Measurements from ENCODE around the gene SPDYE3.
"Not testable (repeated sequence)": the region's sequence is repeated elsewhere in the genome, so short reads cannot be mapped to it uniquely, and the experiment has no call there.

Gene SPDYE3, protein sequence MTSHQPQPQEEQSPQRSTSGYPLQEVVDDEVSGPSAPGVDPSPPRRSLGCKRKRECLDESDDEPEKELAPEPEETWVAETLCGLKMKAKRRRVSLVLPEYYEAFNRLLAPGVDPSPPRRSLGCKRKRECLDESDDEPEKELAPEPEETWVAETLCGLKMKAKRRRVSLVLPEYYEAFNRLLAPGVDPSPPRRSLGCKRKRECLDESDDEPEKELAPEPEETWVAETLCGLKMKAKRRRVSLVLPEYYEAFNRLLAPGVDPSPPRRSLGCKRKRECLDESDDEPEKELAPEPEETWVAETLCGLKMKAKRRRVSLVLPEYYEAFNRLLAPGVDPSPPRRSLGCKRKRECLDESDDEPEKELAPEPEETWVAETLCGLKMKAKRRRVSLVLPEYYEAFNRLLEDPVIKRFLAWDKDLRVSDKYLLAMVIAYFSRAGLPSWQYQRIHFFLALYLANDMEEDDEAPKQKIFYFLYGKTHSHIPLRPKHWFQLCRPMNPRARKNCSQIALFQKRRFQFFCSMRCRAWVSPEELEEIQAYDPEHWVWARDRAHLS

DNA sequence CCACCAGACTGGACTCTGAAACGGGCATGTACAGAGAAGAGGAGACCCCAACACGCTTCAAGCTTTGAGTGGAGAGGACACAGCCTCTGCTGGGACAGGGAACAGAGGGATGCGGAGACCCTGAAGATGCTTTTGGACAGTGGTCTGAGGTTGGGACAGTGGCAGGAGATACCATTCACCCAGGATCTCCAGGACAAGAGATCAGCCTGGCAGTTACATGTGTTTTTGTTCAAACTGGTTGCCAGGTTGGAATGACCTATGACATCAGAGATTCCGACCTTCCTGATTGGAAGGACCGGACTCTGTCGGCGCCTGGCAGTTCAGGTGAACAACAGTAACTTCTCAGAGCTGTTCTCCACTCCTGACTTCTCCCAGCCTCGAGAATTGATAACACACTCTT is at the start of gene SPDYE3:
TSS of gene SPDYE3 (plus strand) at position 301 of the 400 bp plus-strand sequence. CDS start 184 bp downstream, outside the sequence.
- DNase-seq (ENCODE audit: low spot score), result not testable (repeated sequence)

DNA sequence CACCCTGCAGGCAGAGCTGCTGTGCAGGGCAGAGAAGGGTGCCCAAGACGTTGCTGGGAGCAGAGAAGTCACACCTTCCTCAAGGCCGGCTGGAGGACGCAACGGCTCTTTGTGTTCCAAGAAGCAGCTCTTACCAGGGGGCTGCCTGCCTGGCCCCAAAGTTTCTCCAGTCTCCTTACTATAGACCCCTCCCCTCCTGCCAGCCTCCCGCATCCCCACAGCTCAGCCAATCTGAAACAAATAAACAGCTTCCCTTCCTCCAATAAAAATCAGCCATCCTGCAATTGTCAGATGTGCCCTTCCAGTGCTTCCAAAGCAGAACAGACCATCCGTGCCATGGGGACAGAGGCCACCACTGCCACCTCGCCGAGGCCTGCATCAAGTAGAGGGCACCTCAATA is 47.5 kb upstream of the SPDYE3 start:
- DNase-seq (ENCODE audit: low spot score), result not testable (repeated sequence)

DNA sequence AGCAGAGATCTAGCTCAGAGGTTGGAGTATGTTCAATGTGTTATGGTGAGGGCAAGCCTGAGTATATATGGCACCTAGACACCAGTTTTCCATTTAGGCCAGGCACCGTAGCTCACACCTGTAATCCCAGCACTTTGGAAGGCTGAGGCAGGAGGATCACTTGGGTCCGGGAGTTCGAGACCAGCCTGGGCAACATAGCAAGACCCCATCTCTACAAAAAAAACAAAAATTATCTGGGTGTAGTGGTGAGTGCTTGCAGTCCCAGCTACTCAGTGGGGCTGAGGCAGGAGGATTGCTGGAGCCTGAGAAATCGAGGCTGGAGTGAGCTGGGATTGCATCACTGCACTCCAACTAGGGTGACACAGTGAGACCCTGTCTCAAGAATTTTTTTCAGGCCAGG is 44.6 kb upstream of the SPDYE3 start:
- DNase-seq (ENCODE audit: low spot score), result not testable (repeated sequence)

DNA sequence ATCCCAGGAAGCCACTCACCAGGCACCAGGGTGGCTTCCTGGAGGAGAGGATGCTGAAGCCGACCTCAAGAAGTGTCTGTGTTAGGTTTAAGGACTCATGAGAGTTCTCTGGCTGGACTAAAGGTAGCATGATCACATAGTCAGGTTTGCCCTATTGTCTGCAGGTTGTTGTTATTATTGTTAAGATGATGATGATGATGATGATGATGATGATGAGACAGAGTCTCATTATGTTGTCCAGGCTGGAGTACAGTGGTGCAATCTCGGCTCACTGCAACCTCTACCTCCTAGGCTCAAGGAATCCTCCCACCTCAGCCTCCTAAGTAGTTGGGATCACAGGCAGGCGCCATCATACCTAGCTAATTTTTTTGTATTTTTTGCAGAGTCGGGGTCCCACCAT is 43.3 kb upstream of the SPDYE3 start:
- DNase-seq (ENCODE audit: low spot score), result not testable (repeated sequence)

DNA sequence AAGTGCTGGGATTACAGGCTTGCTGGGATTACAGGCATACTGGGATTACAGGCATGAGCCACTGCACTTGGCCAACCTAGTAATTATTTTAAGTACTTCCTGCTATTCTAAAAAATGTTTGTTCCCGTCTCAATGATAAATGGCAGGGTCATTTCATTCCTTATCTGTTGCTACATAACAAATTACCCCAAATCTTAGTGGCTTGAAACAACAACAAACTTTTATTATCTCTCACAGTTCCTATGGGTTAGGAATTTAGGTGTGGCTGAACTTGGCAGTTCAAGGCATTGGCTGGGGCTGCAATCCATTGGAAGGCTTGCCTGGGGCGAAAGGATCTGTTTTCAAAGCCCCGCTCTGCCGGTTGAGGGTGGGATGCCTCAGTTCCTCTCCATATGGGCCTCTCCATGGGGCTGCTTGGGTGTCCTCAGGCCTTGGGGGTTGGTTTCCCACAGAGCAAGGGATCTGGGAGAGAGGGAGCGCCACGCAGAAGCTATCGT is 42.8 kb upstream of the SPDYE3 start:
- not testable (repeated sequence) for DNase-seq (ENCODE audit: low spot score)

DNA sequence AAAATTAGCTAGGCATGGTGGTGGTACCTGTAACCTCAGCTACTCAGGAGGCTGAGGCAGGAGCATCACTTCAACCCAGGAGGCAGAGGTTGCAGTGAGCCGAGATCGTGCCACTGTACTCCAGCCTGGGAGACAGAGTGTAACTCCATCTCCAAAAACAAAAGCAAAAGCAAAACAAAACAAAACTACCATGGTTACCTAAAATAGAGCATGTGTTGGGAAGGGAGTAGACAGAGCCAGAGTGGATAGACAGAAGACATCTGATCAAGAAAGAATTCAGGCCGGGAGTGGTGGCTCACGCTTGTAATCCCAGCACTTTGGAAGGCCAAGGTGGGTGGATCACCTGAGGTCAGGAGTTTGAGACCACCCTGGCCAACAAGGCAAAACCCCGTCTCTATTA is 41.7 kb upstream of the SPDYE3 start:
- DNase-seq (ENCODE audit: low spot score), result not testable (repeated sequence)

DNA sequence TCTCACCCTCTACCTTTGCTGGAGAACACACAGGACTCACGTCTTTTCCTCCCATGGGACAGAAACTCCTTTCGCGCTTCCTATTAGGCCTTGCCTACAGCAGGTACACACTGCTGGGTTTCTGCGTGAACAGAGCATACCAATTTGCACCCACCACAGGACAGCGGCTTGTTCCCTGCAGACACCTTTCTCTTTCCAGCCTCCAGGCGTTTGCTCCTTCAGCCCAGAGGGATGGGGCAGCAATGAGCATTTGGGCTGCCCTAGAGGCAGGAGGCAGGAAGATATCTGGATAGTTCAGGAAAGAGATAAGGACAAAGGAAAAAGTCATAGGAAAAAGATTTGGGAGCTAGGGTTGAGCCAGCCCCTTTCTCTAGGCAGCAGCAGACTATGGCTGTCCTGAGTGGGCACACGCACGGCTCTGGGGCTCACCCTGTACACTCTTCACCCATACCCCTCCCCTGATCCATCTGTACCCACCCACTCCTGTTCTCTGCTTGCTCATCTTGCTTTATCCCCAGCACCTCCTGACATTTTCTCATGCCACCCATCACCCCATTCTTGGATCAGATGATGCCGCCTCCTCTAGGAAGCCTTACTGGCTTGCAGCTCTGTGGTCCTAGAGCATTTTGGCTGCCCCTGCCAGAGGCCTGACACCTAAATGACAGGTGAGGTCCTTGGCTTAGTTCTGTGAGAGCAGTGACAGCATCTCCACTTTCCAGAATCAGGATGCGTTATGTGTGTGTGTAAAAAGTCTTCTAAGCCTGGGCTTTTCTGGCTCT is 40.7 kb upstream of the SPDYE3 start:
- DNase-seq (ENCODE audit: low spot score), result no peak

DNA sequence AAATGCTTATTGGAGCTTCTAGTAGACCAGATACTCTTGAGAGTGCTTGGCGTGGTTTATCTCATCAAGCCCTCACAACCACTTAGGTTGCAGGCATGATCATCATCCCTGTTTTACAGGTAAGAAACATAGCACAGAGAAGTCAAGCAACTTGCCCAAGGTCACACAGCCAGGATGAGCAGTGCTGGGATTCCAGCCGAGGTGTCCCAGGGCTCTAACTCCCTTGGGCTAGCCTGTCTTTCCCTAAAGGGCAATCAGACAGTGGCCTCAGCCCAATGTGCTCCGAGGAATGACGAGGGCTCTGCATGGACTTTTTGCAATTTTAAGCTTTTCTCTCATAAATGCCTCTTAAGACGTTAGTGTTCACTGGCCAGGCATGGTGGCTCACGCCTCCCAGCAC is 39.9 kb upstream of the SPDYE3 start:
- DNase-seq (ENCODE audit: low spot score), result no peak

DNA sequence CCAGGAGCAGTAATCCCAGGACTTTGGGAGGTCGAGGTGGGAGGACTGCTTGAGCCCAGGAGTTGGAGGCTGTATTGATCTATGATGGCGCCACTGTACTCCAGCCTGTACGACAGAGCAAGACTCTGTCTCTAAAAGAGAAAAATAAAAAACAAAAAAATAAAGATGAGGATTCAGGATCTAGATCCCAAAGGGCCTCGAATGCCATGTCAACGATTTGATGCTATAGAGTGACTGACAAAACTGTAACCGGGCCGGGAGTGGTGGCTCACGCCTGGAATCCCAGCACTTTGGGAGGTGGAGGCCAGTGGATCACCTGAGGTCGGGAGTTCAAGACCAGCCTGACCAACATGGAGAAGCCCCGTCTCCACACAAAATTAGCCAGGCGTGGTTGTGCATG is 38.6 kb upstream of the SPDYE3 start:
- DNase-seq (ENCODE audit: low spot score), result not testable (repeated sequence)

DNA sequence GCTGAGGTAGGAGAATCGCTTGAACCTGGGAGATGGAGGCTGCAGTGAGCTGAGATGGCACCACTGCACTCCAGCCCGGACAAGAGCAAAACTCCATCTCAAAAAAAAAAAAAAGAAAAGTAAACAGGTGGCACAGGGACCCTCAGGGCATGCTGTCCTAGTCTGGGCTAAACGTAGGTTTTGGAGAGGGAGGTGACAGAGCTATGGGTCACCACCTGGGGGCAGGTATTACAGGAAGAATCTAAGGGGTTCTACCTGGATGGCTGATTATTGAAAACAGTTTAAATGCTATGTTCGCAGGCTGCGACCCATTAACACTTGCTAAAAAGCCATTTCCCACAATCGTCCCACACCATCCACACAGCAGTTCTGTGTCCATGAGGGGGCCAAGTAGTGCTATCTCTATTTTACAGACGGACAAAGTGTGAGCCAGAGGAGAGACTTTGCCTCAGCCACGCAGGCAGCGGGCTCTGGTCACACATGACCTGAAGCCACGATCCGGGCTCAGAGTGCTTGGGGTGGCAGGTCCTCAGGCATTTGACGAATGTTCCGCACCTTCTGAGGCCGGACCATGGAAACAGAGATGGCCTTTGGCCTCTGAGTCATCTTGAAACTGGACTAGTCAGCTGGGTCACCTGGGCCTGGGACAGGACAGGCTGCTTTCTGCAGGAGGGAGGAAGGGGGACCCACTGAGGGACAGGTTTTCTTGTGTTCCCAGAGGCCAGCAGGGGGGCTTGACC is 38.0 kb upstream of the SPDYE3 start:
- DNase-seq (ENCODE audit: low spot score), result not testable (repeated sequence)

DNA sequence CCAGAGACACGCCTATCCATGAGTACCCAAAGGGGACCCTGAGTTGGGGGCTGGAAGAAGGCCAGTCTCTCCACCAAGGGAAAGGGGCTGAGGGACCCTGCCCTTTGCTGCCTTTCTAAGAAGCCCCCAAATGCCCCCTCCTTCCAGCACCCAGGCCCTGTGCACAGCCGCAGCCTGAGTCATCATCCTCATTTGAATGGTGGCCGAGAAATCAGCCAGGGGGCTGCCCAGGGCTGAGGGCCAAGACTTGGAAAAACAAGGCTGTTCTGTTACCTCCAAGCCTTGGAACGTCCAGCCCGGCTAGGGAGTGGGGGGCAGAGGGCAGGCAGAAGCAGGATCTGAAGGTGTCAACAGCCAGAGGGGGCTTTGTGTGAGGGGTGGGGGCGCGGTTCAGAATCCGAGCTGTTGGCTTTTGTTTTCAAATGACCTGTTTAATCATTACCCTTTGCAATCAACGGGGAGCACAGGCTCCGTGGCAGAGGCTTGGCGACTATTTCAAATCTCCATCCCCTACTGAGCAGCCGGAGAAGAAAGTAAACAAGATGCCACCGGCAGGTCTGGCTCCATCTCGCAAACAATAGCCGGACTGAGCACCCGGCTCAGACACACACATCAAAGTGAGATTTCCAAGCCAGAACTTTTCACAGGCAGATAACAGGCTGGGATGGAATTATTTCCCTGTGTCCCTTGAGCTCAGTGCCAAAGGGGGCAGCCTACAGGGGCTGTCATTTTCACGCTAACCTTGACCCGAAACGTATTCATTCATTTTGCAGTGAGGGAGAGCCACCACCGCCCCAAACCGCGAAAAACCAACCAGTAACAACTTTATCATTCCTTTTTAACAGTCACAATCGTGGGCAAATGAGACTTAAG is 37.2 kb upstream of the SPDYE3 start:
- not testable (repeated sequence) for DNase-seq (ENCODE audit: low spot score)

DNA sequence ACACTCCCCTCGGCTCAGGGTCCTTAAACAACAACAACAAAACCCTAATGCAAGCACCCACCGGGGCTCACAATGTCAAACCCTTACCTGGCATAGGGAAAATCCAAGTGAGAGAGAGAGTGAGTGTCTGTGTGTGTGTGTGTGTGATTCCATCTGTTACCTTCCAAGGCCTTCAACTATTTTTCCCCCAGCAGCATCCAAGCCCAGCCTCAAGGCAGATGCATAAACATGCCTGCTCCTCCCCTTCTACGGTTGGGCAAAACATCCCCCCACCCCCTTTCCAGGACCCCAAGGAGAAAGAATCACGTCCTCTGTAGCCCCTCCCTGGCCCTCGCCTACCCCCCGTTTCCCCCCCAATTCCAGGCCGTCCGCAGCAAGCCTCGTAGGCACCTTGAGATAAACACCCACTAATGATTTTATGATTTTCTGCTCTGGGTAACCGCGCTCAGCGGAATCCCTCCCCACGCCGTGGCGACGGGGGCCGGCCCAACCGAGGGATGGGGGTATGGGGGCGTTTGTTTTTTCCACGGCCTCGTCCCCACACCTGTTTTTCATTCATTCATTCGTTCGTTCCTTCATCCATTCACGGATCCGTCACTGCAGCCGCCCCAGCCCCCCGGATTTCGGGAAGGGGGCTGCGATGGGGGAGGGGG is 36.4 kb upstream of the SPDYE3 start:
- DNase-seq (ENCODE audit: low spot score), result not testable (repeated sequence)

DNA sequence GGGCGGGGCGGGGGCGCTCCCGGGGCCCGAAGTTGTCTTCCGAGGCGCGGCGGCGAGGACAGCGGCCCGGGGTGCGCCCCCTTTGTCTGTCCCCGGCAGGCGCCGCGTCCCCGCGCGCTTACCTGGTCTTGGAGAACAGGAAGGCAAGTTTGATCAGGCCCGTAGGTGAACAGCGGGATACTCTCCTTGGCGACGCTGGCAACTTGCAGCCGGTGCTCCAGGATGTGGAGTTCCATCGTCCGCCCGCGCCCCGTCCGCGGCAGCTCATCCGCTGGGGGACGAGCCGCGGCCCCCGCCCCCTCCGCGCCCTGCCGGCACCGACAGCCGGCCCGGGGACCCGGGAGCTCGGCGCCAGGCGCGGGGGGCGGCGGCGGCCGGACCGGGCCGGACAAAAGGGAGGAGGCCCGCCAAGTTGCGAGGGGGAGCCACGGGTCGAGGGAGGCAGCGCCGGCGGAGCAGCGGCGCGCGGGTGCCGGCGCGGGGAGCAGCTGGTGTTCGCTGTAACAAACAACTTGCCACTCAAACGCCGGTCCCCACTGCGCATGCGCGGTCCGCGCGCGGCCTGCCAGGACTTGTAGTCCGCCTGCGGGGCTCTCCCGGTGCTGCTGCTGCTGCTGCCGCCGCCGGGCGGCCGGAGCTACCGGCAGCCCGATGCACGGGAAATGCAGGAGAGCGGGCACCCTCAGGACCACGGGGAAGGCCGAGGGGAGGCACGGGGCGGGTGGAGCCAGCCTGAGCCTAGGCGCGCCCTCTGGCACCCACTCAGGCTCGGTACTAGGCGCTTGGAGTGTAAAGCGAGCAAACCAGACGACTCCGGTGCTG is 35.6 kb upstream of the SPDYE3 start:
- peak; percentile 95 for DNase-seq (ENCODE audit: low spot score)

DNA sequence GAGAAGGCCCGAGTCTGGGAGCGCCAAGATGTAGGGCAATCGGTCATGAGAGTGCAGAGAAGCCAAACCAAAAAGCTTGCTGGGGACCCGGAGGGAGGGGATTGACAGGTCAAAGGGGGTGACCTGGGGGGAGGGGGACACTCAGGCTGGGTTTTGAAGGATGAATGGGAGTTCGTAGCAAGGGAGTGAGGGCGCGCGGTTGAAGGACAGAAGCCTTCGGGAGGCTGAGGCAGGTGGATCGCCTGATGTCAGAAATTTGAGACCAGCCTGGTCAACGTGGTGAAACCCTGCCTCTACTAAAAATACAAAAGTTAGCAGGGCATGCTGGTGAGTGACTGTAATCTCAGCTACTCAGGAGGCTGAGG is 35.0 kb upstream of the SPDYE3 start:
- not testable (repeated sequence) for DNase-seq (ENCODE audit: low spot score)

DNA sequence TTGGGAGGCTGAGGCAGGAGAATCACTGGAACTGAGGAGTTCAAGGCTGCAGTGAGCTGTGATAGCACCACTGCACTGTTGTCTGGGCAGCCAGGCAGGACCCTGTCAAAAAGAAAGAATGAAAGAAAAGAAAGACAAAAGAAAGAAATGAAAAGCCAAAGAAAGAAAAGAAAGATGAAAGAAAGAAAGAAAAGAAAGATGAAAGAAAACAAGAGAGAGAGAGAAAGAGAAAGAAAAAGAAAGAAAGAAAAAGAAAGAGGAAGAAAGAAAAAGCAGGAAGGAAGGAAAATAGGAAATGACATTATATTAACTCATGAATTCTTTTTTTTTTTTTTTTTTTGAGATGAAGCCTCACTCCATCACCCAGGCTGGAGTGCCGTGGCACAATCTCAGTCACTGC is 32.4 kb upstream of the SPDYE3 start:
- no peak for DNase-seq (ENCODE audit: low spot score)

DNA sequence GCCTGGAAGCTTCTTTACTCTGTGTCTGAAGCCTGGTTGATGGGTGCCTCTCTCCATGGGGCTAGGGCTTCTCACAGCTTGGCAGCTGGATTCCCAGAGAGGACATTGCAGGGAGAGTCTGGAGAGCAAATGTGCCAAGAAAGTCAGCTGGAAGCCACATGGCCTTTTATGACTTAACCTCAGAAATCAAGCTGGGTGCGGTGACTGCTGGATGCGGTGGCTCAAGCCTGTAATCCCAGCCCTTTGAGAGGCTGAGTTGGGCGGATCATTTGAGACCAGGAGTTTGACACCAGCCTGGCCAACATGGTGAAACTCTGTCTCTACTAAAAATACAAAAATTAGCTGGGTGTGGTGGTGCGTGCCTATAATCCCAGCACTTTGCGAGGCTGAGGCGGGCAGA is 31.4 kb upstream of the SPDYE3 start:
- not testable (repeated sequence) for DNase-seq (ENCODE audit: low spot score)

DNA sequence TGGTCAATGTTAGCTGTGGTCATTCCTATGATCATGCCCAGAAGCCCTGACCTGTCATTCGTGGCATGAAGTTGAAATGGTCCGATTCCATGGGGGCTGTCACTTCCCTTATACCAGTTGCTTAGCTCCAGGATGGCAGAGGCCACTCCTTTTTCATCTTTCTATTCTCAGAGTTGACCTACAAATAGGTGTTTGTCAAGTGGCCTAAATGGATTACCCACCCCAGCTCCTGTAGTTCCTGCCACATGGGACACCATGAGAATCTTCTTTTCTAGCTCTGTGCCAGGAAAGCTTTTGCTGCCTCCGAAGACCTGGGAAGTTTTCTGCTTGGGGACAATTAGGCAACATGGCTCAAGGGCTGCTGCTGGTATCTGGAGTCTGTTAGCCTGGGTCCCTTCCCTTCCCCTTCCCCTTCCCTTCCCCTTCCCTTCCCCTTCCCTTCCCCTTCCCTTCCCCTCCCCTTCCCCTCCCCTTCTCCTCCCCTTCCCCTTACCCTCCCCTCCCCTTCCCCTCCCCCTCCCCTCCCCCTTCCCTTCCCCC is 25.4 kb upstream of the SPDYE3 start:
- not testable (repeated sequence) for DNase-seq (ENCODE audit: low spot score)

DNA sequence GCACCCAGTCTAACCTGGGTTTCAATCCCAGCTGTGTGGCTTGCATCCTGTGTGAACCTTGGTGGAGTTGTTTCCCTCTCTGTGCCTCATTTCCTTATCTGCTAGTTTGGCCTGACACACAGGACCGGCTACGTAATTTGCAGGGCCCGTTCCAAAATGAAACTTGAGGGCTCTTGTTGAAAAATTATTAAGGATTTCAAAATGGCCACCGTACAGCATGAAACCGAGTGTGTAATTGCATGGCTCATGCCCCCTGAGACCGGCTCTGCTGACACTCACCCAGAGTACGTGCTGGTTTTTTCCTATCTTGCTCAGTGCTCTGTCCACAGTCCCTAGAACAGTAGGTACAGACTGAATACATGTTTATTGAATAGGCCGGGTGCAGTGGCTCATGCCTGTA is 24.4 kb upstream of the SPDYE3 start:
- not testable (repeated sequence) for DNase-seq (ENCODE audit: low spot score)
